GM12801 (cell line): Measurements from ENCODE around the gene RICTOR.

Experiments
- CTCF ChIP-seq: IDR thresholded peaks from one replicate; pipeline ENCODE4 v1.5.1; 2011; ENCODE audit warnings: control low read depth; ENCODE audit not compliant: insufficient read length; ENCODE audit errors: extremely low read depth

RICTOR gene

GRCh38 chr5:39023121-39023520 lies 51.1 kb downstream of the RICTOR start:
- TF ChIP-seq CTCF: no peak

GRCh38 chr5:39022151-39022550 lies 52.0 kb downstream of the RICTOR start:
- TF ChIP-seq CTCF: no peak

- no peak for TF ChIP-seq CTCF
Observed at GRCh38 chr5:39021413-39021812, 52.8 kb downstream of the RICTOR start.

- TF ChIP-seq CTCF: no peak
Observed at GRCh38 chr5:39020458-39020857, 53.7 kb downstream of the RICTOR start.

- TF ChIP-seq CTCF: no peak
Observed at GRCh38 chr5:39019254-39019653, 54.9 kb downstream of the RICTOR start.

GRCh38 chr5:39017504-39017903 lies 56.7 kb downstream of the RICTOR start:
- TF ChIP-seq CTCF: no peak

- TF ChIP-seq CTCF: no peak
Observed at GRCh38 chr5:39016587-39017275, 57.5 kb downstream of the RICTOR start.
